Duodenal mucosa (tissue), 2 donors: Measurements from ENCODE around the gene SLC16A6.
"Not testable (repeated sequence)": the region's sequence is repeated elsewhere in the genome, so short reads cannot be mapped to it uniquely, and the experiment has no call there.

Experiments used
- H3K27ac ChIP-seq: one replicate; pipeline ENCODE4 v1.7.0; 2013; ENCODE audit warnings: low read depth, low read length
- H3K27me3 ChIP-seq, 2 donors: one replicate each; pipeline ENCODE4 v1.7.0; 2013; ENCODE audit warnings: low read length in 2 of 2, control low read depth in 1 of 2; ENCODE audit not compliant: insufficient read depth in 2 of 2, control insufficient read depth in 1 of 2
- H3K36me3 ChIP-seq, 2 donors: one replicate each; pipeline ENCODE4 v1.7.0; 2013; ENCODE audit warnings: low read length in 2 of 2, control low read depth in 1 of 2; ENCODE audit not compliant: insufficient read depth in 2 of 2, control insufficient read depth in 1 of 2
- H3K4me1 ChIP-seq, 2 donors: one replicate each; pipeline ENCODE4 v1.7.0; 2013; ENCODE audit warnings: low read length in 2 of 2, control low read depth in 1 of 2; ENCODE audit not compliant: insufficient read depth in 2 of 2, control insufficient read depth in 1 of 2
- H3K4me3 ChIP-seq, 2 donors: one replicate each; pipeline ENCODE4 v1.7.0; 2013; ENCODE audit warnings: low read length in 2 of 2, low read depth in 1 of 2
- H3K9ac ChIP-seq, 2 donors: one replicate each; pipeline ENCODE4 v1.7.0; 2013; ENCODE audit warnings: low read length in 2 of 2, low read depth in 1 of 2
- H3K9me3 ChIP-seq, 2 donors: one replicate each; pipeline ENCODE4 v1.7.0; 2013; ENCODE audit warnings: low read length in 2 of 2, control low read depth in 1 of 2; ENCODE audit not compliant: control insufficient read depth in 1 of 2

The SLC16A6 gene

GRCh38 chr17:68310152-68310551 lies 19.2 kb upstream of the SLC16A6 start:
- no peak overlapping the region for H3K27ac ChIP-seq
- no peaks in the 10 kb centered on the region for H3K9me3 ChIP-seq
- no peaks in the 10 kb centered on the region for H3K27me3 ChIP-seq
- no peaks in the 10 kb centered on the region for H3K36me3 ChIP-seq
- H3K9ac ChIP-seq = no peak overlapping the region
- no peak overlapping the region for H3K4me3 ChIP-seq
- no peaks in the 10 kb centered on the region for H3K4me1 ChIP-seq

GRCh38 chr17:68309066-68309670 lies 18.2 kb upstream of the SLC16A6 start:
- H3K27ac ChIP-seq, H3K4me1 ChIP-seq, H3K9ac ChIP-seq: not testable (repeated sequence)

GRCh38 chr17:68308486-68308885 lies 17.6 kb upstream of the SLC16A6 start:
- H3K9ac ChIP-seq, H3K4me3 ChIP-seq, H3K27me3 ChIP-seq, H3K36me3 ChIP-seq, H3K4me1 ChIP-seq, H3K9me3 ChIP-seq, H3K27ac ChIP-seq: not testable (repeated sequence)

More at GRCh38 chr17:68309066-68309670, 18.2 kb upstream of the SLC16A6 start:
- not testable (repeated sequence) for H3K9me3 ChIP-seq, H3K4me3 ChIP-seq, H3K36me3 ChIP-seq, H3K27me3 ChIP-seq

- Histone ChIP-seq H3K27me3 (no peaks in the 10 kb centered on the region), H3K4me1 (no peaks in the 10 kb centered on the region), H3K4me3 (no peak overlapping the region), H3K36me3 (no peaks in the 10 kb centered on the region), H3K9ac (no peak overlapping the region), H3K27ac (no peak overlapping the region), H3K9me3 (no peaks in the 10 kb centered on the region)
These were observed 16.5 kb upstream of the SLC16A6 start for GRCh38 chr17:68307443-68307842.

GRCh38 chr17:68306819-68307218 lies 15.9 kb upstream of the SLC16A6 start:
- no peak overlapping the region for H3K27ac ChIP-seq
- no peaks in the 10 kb centered on the region for H3K9me3 ChIP-seq
- H3K27me3 ChIP-seq = no peaks in the 10 kb centered on the region
- H3K4me3 ChIP-seq = no peak overlapping the region
- H3K4me1 ChIP-seq = no peaks in the 10 kb centered on the region
- no peaks in the 10 kb centered on the region for H3K36me3 ChIP-seq
- no peak overlapping the region for H3K9ac ChIP-seq

DNA sequence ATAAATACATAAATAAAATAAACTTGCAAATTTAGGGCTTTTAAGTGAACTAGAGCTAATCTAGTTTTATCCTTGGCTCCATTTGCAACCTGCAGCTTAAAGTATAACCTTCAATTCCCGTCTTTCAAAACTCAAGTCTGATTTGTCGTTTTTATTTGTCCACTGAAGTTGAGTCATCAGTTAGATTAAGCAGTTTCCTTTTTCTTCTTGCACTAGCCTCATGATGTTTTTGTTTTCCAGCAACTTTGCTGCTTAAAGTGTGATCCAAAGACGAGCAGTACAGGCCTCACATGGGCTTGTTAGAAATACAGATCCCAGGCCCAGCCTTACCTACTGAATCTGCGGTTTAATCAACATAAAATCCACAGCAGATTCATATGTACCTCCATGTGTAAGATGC lies 14.2 kb upstream of the SLC16A6 start:
- Histone ChIP-seq H3K9ac (no peak overlapping the region), H3K27ac (no peak overlapping the region), H3K9me3 (no peaks in the 10 kb centered on the region), H3K36me3 (no peaks in the 10 kb centered on the region), H3K4me1 (no peaks in the 10 kb centered on the region), H3K4me3 (no peak overlapping the region), H3K27me3 (no peaks in the 10 kb centered on the region)

GRCh38 chr17:68304706-68305105 lies 13.8 kb upstream of the SLC16A6 start:
- no peaks in the 10 kb centered on the region for H3K36me3 ChIP-seq
- no peaks in the 10 kb centered on the region for H3K9me3 ChIP-seq
- H3K9ac ChIP-seq = no peak overlapping the region
- H3K4me1 ChIP-seq = no peaks in the 10 kb centered on the region
- no peak overlapping the region for H3K4me3 ChIP-seq
- H3K27me3 ChIP-seq = no peaks in the 10 kb centered on the region
- H3K27ac ChIP-seq = no peak overlapping the region

DNA sequence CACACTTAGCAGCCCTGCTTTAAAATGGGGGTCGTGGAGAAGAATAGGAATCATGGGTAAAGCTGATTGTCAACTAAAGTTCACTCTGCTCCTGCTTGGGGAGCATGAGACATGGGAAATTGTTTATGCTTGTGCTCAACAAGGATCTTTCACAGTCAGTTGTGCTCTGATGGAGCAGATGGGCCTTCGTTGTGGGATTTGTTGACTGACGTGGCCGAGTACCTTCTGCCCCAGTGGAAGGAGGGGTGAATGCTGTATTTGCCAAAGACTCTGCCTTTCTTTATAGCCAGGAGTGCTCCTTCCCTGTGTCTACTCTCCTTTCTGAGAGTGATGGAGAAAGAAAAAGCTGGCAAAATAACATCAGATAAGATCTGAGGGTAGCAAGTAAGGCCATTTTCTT lies 11.7 kb upstream of the SLC16A6 start:
- H3K27me3 ChIP-seq = no peaks in the 10 kb centered on the region
- H3K9ac ChIP-seq = no peak overlapping the region
- H3K27ac ChIP-seq = no peak overlapping the region
- no peak overlapping the region for H3K4me3 ChIP-seq
- no peaks in the 10 kb centered on the region for H3K4me1 ChIP-seq
- H3K36me3 ChIP-seq = no peaks in the 10 kb centered on the region
- no peaks in the 10 kb centered on the region for H3K9me3 ChIP-seq

DNA sequence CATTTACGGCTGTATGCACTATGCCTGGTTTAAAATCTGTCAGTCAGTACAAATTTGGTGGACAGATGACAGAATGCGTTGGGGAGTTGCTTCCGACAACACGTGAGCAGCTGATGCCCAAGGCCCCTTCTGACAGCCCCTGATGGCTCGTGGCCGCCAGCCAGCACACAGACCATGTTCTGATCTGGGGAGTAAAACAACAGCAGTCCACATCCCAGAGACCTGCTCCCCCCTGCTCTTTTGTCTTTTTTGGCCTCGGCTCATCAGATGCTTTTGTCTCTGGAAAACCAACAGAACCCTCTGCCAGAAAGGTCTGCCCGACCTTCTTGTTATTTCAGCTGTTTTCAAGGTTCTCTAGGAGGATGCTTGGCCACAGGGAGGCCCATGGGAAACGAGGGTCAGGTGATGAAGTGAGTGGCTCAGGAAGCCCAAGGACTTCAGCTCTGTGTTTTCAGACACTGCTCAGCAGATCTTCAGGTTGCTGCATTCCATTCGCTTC lies 11.2 kb upstream of the SLC16A6 start:
- Histone ChIP-seq H3K4me3 (no peak overlapping the region), H3K9me3 (no peaks in the 10 kb centered on the region), H3K4me1 (no peaks in the 10 kb centered on the region), H3K36me3 (no peaks in the 10 kb centered on the region), H3K27me3 (no peaks in the 10 kb centered on the region), H3K27ac (no peak overlapping the region), H3K9ac (no peak overlapping the region)

GRCh38 chr17:68301438-68301959 lies 10.6 kb upstream of the SLC16A6 start:
- no peak overlapping the region for H3K27ac ChIP-seq
- no peak overlapping the region for H3K9ac ChIP-seq
- H3K27me3 ChIP-seq = no peaks in the 10 kb centered on the region

More at GRCh38 chr17:68301438-68301959, 10.6 kb upstream of the SLC16A6 start:
- Histone ChIP-seq H3K4me3 (no peak overlapping the region), H3K4me1 (no peaks in the 10 kb centered on the region), H3K36me3 (no peaks in the 10 kb centered on the region), H3K9me3 (no peaks in the 10 kb centered on the region)
